ENCODE results near the gene PFDN1.

PFDN1 gene

GRCh38 chr5:140235791-140236551 lies 66.9 kb downstream of the PFDN1 start:
- no peak for DNase-seq

GRCh38 chr5:140234377-140234989 lies 68.4 kb downstream of the PFDN1 start:
- no peak for DNase-seq

GRCh38 chr5:140232731-140233130 lies 70.2 kb downstream of the PFDN1 start:
- no peak for DNase-seq

- no peak for DNase-seq
Observed at GRCh38 chr5:140230373-140230772, 72.5 kb downstream of the PFDN1 start.

- DNase-seq: no peak
Observed at GRCh38 chr5:140228364-140228837, 74.5 kb downstream of the PFDN1 start.

- no peak for DNase-seq
Observed at GRCh38 chr5:140227046-140227445, 75.9 kb downstream of the PFDN1 start.

GRCh38 chr5:140225396-140225795 lies 77.5 kb downstream of the PFDN1 start:
- DNase-seq: no peak

- no peak for DNase-seq
Observed at GRCh38 chr5:140224658-140225057, 78.2 kb downstream of the PFDN1 start.

GRCh38 chr5:140223567-140223966 lies 79.3 kb downstream of the PFDN1 start:
- no peak for DNase-seq

GRCh38 chr5:140222416-140222815 lies 80.5 kb downstream of the PFDN1 start:
- DNase-seq: no peak

GRCh38 chr5:140221697-140222223 lies 81.1 kb downstream of the PFDN1 start:
- no peak for DNase-seq

- no peak for DNase-seq
Observed at GRCh38 chr5:140220698-140221064, 82.2 kb downstream of the PFDN1 start.

GRCh38 chr5:140220032-140220697 lies 82.7 kb downstream of the PFDN1 start:
- DNase-seq: no peak

GRCh38 chr5:140219068-140219991 lies 83.6 kb downstream of the PFDN1 start:
- DNase-seq: no peak

GRCh38 chr5:140217299-140218026 lies 85.4 kb downstream of the PFDN1 start:
- DNase-seq: no peak

- DNase-seq: no peak
Observed at GRCh38 chr5:140216478-140217074, 86.3 kb downstream of the PFDN1 start.

- no peak for DNase-seq
Observed at GRCh38 chr5:140215276-140215675, 87.6 kb downstream of the PFDN1 start.

- DNase-seq: no peak
Observed at GRCh38 chr5:140214831-140215230, 88.1 kb downstream of the PFDN1 start.

GRCh38 chr5:140213370-140213983 lies 89.4 kb downstream of the PFDN1 start:
- DNase-seq: no peak

GRCh38 chr5:140208065-140208464 lies 94.8 kb downstream of the PFDN1 start:
- no peak for DNase-seq
